HG02763 (cell line): ENCODE results near the gene CCDC187.
"Not testable (repeated sequence)": the region's sequence is repeated elsewhere in the genome, so short reads cannot be mapped to it uniquely, and the experiment has no call there.

Experiments used
- ATAC-seq: cut with Tn5 transposase; IDR thresholded peaks from one replicate; pipeline ENCODE4 v1.9.1; 2021; ENCODE audit warnings: mild to moderate bottlenecking, moderate library complexity; ENCODE audit not compliant: unreplicated experiment

Gene CCDC187

GRCh38 chr9:136303825-136304416, at the start of gene CCDC187:
Gene CCDC187, minus strand, starts transcription at chr9:136304094. Its CDS starts 264 bp downstream, at chr9:136303830.
- ATAC-seq, result no peak

DNA sequence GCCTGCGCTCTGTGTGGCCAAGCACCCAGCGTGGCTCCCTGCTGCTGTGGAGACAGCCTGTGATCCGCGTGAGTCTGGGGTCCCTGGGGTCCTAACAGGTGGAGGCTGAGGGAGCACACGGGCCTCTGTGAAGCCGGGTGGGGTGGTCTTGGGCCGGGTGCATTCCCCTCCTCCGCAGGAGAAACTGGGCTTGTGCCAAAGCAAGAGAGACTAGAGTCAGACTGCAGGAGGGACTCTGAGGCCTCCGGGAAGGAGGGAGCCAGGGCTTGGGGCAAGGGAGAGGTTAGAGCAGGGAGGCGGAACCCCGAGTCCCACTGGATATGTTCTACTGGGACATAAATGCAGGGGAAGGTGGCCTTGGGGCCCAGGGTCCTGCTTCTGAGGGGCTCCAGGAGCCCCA, 49.2 kb upstream of the CCDC187 start:
- ATAC-seq, result no peak

GRCh38 chr9:136352682-136353081, 48.8 kb upstream of the CCDC187 start:
- no peak for ATAC-seq

- not testable (repeated sequence) for ATAC-seq
Measured at GRCh38 chr9:136351868-136352267, 48.0 kb upstream of the CCDC187 start.

- ATAC-seq, result no peak
Measured at GRCh38 chr9:136351252-136351800, 47.4 kb upstream of the CCDC187 start.

GRCh38 chr9:136349546-136349945, 45.7 kb upstream of the CCDC187 start:
- no peak for ATAC-seq

- ATAC-seq, result no peak
Measured at GRCh38 chr9:136348691-136349090, 44.8 kb upstream of the CCDC187 start.

GRCh38 chr9:136347472-136348256, 43.8 kb upstream of the CCDC187 start:
- ATAC-seq, result no peak

DNA sequence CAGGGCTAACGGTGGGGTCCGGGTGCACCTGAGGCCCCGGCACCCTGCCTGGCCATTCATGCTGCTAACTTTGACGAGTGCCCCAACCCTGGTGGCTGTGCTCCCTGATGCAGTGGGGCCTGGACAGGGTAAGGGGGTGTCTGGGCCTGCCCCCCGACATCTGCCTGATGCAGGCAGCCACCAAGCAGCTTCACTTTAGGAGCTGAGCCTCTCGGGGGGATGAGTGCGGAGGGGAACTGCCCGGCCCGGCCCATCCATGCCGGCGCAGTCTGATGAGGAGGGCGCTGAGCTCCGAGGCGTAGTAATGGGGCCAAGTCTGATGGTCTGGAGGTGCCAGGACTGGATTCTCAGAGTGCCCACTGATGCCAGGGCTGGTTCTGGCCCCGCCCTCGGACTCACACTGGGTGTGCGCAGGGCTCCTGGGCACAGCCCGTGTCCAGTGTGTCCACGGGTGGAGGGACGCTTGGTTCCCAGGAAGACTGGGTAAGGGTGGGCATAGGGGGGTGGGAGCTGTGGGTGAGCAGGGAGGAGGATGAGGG, 43.1 kb upstream of the CCDC187 start:
- no peak for ATAC-seq

GRCh38 chr9:136346157-136346481, 42.2 kb upstream of the CCDC187 start:
- ATAC-seq, result no peak

DNA sequence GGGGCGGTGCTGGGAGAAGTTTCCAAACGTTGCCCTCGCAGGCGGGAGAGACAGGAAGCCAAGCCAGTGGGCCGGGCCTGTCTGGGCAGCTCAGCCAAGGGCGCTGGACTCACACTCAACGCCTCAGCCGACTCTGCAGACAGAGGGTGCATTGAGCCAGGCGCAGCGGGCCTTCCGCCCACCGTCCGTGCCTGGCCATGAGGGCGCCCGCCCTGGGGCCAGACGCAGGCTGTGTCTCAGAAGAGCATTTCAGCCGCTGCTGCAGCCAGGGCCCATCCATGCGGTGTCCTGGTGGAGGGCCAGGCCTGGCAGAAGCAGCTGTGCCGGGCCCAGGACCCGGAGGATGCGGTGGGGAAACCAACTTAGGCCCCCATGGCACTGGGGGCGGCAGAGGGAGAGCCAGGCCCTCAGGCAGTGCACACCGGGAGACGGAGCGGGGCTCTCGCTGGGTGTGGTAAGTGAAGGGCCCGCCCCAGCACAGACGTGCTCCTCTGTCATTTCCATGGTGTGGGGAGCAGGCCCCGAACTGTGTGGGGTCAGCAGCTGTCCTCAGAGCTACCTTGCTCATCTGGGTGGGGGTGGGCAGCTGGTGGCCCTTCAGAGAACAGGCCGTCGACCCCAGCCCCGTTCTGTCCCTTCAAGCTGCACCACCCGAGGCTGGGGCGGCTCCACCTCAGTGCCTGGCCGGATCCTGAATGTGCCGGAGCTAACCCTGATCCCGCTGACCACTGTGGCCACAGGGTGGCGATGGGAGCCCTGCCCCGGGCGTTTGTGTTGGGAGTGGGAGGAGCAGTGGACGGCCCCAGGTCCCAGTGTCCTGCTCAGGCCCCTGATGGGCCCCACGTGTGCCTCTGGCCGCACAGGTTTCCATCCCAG, 41.6 kb upstream of the CCDC187 start:
- no peak for ATAC-seq

- no peak for ATAC-seq
Measured at GRCh38 chr9:136344544-136345280, 40.8 kb upstream of the CCDC187 start.

DNA sequence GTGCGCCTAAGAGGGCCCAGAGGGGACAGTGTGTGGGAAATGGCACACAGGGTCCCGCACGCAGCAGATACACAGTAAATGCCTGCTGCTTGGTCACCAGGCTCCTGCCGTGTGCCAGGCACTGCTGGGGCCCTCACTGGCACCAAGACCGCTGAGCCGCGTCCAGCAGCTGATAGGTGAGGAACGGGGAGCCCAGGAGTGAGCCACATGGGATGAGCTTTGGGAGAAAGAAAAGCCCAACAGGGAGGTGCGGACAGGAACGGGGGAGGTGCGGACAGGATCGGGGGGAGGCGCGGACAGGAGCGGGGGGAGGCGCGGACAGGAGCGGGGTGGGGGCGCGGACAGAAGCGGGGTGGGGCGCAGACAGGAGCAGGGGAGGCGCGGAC, 40.0 kb upstream of the CCDC187 start:
- no peak for ATAC-seq

GRCh38 chr9:136343121-136343883, 39.4 kb upstream of the CCDC187 start:
- no peak for ATAC-seq

DNA sequence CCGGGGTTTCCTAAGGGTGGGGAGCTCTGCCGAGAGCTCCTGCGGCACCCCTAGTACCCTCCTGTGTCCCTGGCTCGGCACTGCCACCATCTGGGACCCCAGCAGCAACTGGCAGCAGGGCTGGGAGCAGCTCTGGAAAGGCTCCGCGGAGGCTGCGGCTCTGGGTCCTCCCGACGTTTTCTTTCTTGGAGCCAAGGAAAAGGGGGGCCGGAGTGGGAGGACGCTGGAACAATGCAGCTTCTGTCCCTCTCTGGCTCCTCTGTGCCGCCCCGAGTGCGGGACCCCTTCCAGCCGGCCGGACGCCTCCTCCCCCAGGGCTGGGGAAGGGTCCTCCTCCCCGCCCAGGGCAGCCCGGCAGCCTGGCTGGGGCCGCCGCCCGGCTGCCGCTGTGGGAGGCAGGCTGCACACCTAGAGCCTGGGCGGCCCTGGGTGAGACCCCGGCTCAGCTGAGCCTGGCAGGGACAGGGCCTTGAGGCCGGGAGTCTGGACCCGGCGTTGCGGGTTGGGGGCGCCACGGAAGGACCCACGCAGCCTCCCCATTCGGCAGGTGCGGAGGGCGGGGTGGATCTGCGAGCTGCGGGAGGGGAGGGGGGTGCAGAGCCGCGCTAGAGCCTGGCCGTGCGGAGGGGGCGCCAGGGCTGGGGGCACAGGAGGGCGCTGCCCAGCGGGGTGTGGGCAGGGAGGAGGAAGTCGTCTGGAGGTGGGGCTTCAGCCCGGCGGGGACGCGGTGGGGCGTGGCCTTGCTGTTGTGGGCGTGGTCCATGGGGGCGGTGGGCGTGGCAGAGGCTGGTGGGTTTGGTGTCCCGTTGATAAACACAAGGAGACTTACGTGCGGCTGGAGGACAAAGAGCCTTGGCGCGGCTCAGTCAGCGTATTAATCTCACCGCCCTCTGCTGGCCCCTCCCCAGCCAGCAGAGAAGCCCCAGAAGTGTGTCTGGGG, 38.6 kb upstream of the CCDC187 start:
- ATAC-seq, result no peak

- no peak for ATAC-seq
Measured at GRCh38 chr9:136341769-136342168, 37.9 kb upstream of the CCDC187 start.

DNA sequence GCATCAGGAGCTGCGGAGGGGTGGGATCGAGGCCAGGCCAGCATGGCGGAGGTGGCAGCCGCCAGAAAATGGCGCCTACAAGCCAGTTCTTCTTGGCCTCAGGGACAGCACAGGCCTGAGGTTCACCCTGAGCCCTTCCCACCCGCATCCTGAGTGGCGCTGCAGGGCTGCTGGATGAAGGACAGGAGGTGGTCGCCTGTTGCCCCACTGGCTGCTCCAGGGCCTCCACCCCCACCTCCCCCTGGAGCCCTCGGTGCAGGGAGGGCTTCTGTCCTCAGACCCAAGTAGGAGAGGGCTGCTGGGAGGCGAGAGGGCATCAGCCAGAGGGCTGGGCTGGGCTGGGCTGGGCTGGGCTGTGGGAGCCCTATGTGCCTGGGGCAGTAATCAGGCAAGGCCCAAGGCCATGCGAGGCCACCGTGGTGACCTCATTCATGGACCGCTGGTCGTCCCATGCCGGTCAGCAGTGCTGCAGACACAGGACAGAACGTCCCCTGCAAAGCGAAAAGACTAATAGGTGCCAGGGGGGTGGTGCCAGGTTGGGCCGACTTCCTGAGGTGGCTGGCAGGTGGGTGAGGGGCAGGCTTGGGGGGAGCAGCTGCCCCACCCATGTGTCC, 37.3 kb upstream of the CCDC187 start:
- ATAC-seq, result no peak

- ATAC-seq, result no peak
Measured at GRCh38 chr9:136340356-136341041, 36.6 kb upstream of the CCDC187 start.
